GM12878 (cell line): ENCODE measurements around the gene LIN7A. TPM values are rescaled to one million over a fixed set of nuclear protein-coding genes. Genes with fewer than 3 reads are reported as not detected.

ENCODE experiments used
- ATAC-seq: fragments of 200-7000 bp; cut with Tn5 transposase; 3 replicates; pipeline ENCODE4 v1.9.1; 2020; ENCODE audit warnings: mild to moderate bottlenecking, moderate library complexity
- BruUV-seq: library from RNA; stranded (reverse); fragments of 400-500 nt; replicated peaks from 2 replicates; lab custom pipeline; 2021; lab: Mats Ljungman, UMichigan
- CTCF ChIA-PET: fragments of 300-600 bp; sonication (Branson Sonifier 250); formaldehyde crosslinking; extraction: SDS; loops from one replicate; lab custom pipeline; 2021; ENCODE audit warnings: inconsistent platforms; lab: Yijun Ruan, JAX
- POLR2A ChIA-PET: fragments of 350-600 bp; formaldehyde crosslinking; extraction: SDS; loops from one replicate; lab custom pipeline; 2021; ENCODE audit warnings: inconsistent platforms; lab: Charles Lee
- RAD21 ChIA-PET: fragments of 300-600 bp; sonication (Branson Sonifier 250); formaldehyde crosslinking; loops from one replicate; lab custom pipeline; 2023; ENCODE audit warnings: antibody characterized with exemption; ENCODE audit not compliant: unreplicated experiment; lab: Charles Lee
- SMC1A ChIA-PET: fragments of 300-600 bp; sonication (Branson Sonifier 250); formaldehyde crosslinking; loops from one replicate; lab custom pipeline; 2023; ENCODE audit not compliant: unreplicated experiment, uncharacterized antibody; lab: Charles Lee
- DNase-seq: peaks from one replicate; pipeline ENCODE4 v3.0.0-alpha.2; 2011; ENCODE audit warnings: low read depth, low spot score
- FAIRE-seq: peaks from 3 replicates; lab custom pipeline; 2011; peaks lifted over from hg19 to GRCh38; lab: Jason Lieb, UNC
- H2AFZ ChIP-seq: 2 replicates; pipeline ENCODE4 v1.6.0; 2011; ENCODE audit warnings: low read depth, low read length, control low read depth; ENCODE audit not compliant: control insufficient read depth
- H3K27ac ChIP-seq: 2 replicates; pipeline ENCODE4 v1.5.1; 2011; ENCODE audit warnings: control low read depth; ENCODE audit not compliant: control insufficient read depth, insufficient read depth
- H3K27me3 ChIP-seq, 2 experiments: replicated peaks in 1 of 2; 2 replicates each; pipeline versions ENCODE4 v1.6.0 to v1.6.1; 2011; ENCODE audit warnings: low read length in 1 of 2; ENCODE audit not compliant: control insufficient read depth in 2 of 2, insufficient read depth in 2 of 2
- H3K36me3 ChIP-seq, 2 experiments: 2 replicates each; pipeline ENCODE4 v1.5.1; 2011; ENCODE audit warnings: low read length in 1 of 2; ENCODE audit not compliant: control insufficient read depth in 2 of 2, insufficient read depth in 2 of 2
- H3K4me1 ChIP-seq: 2 replicates; pipeline ENCODE4 v1.6.1; 2011; ENCODE audit warnings: mild to moderate bottlenecking, low read length, moderate library complexity, mixed read lengths; ENCODE audit not compliant: control insufficient read depth, insufficient read depth
- H3K4me2 ChIP-seq: 2 replicates; pipeline ENCODE4 v1.6.0; 2011; ENCODE audit warnings: control low read depth; ENCODE audit not compliant: control insufficient read depth, insufficient read depth
- H3K4me3 ChIP-seq: fragments of 200-600 bp; sonication (generic); 2 replicates; pipeline ENCODE4 v1.5.1; 2016
- H3K79me2 ChIP-seq: 2 replicates; pipeline ENCODE4 v1.6.0; 2011; ENCODE audit warnings: low read length; ENCODE audit not compliant: control insufficient read depth, insufficient read depth
- H3K9ac ChIP-seq: 2 replicates; pipeline ENCODE4 v1.8.0; 2011; ENCODE audit warnings: low read length, control low read depth, mixed read lengths; ENCODE audit not compliant: control insufficient read depth, insufficient read depth
- H3K9me3 ChIP-seq: replicated peaks from 3 replicates; pipeline ENCODE4 v1.5.1; 2011; ENCODE audit warnings: mild to moderate bottlenecking, low read length; ENCODE audit not compliant: control insufficient read depth, insufficient read depth
- H4K20me1 ChIP-seq: 2 replicates; pipeline ENCODE4 v1.6.0; 2011; ENCODE audit not compliant: control insufficient read depth, insufficient read depth
- CBX5 ChIP-seq: sonication (generic); IDR thresholded peaks from 2 replicates; pipeline ENCODE4 v1.6.1; 2016; ENCODE audit warnings: low read depth, moderate library complexity, mild to moderate bottlenecking, inconsistent platforms
- EP300 ChIP-seq, 2 experiments: fragments of 150-350 bp in 1 of 2; IDR thresholded peaks; 2 replicates each; pipeline ENCODE4 v1.6.1; 2011 to 2012; ENCODE audit warnings: low read depth in 2 of 2, low read length in 2 of 2, borderline replicate concordance in 1 of 2, improper control_type of control experiment in 1 of 2, inconsistent platforms in 1 of 2; ENCODE audit not compliant: control insufficient read depth in 1 of 2
- SMAD5 ChIP-seq: IDR thresholded peaks from 2 replicates; pipeline ENCODE4 v1.6.1; 2016; ENCODE audit warnings: antibody characterized with exemption, low read depth
- STAT1 ChIP-seq: fragments of 450-650 bp; conservative IDR thresholded peaks from 2 replicates; pipeline ENCODE4 v1.6.1; 2014; ENCODE audit warnings: antibody characterized with exemption, mild to moderate bottlenecking
- TBL1XR1 ChIP-seq: IDR thresholded peaks from 2 replicates; pipeline ENCODE4 v1.6.1; 2012; ENCODE audit warnings: low read depth, low read length, improper control_type of control experiment
- TCF12 ChIP-seq: IDR thresholded peaks from 2 replicates; pipeline ENCODE4 v1.6.1; 2011; ENCODE audit warnings: low read depth, mild to moderate bottlenecking, low read length
- WGBS: methylation state at CpG from one replicate; pipeline ENCODE4 v1.1.6; 2016; ENCODE audit warnings: low lambda C conversion rate; ENCODE audit not compliant: insufficient replicate concordance, insufficient coverage; ENCODE audit errors: missing lambda C conversion rate; 5-methylcytosine and 5-hydroxymethylcytosine counted together
- in situ Hi-C: fragments of 300-500 bp; cut with MboI; formaldehyde crosslinking; loops from 9 replicates; pipeline ENCODE4 v1.14.3; 2018; ENCODE audit warnings: mixed read lengths
- intact Hi-C: fragments of 100-400 bp; cut with micrococcal nuclease; formaldehyde crosslinking; loops from one replicate; pipeline ENCODE4 v1.14.2; 2022; ENCODE audit not compliant: unreplicated experiment
- polyA plus RNA-seq, 11 experiments: library from polyadenylated mRNA; depleted of rRNA in 4 of 11; unstranded in 6 of 11; stranded (reverse) in 5 of 11; fragments of >200 nt; fragmentation: Nextera tagmentation in 4 of 11; fragmentation: Illumina TruSeq in 1 of 11; extraction: Ambion mirVana in 4 of 11; extraction: Trizol in 1 of 11; gene quantifications; 1 replicate in 1 of 11; 2 replicates in 10 of 11; pipeline versions ENCODE4 v1.2.1 to v1.2.3, GENCODE V29; 2011 to 2016; ENCODE audit warnings: inconsistent platforms in 2 of 11, missing spikeins in 2 of 11, low read depth in 1 of 11
- total RNA-seq, 4 experiments: library from RNA; depleted of rRNA in 3 of 4; stranded (reverse); fragments of >200 nt in 3 of 4; fragmentation: Illumina TruSeq in 1 of 4; extraction: Trizol in 1 of 4; gene quantifications; 2 replicates each; pipeline versions ENCODE4 v1.2.1 to v1.2.3, GENCODE V29; 2013 to 2021
- TF ChIP-seq, protein P1 (sequence below): fragments of 450-650 bp; formaldehyde crosslinking; IDR thresholded peaks from 2 replicates; pipeline ENCODE4 v1.5.0; 2022; ENCODE audit warnings: mild to moderate bottlenecking, missing genetic modification characterization
- TF ChIP-seq, protein P2 (sequence below): fragments of 450-650 bp; IDR thresholded peaks from 2 replicates; pipeline ENCODE4 v1.6.1; 2017; ENCODE audit warnings: mild to moderate bottlenecking, low read depth, inconsistent platforms; ENCODE audit not compliant: poor library complexity, severe bottlenecking

LIN7A gene
- total and polyA plus RNA-seq, 10 of the 15 experiments (the other 5 are each of a cell fraction or from before 2014, with no cell fraction given) = 0.04 to 0.93 (median 0.35) TPM; not detected in 1

DNA sequence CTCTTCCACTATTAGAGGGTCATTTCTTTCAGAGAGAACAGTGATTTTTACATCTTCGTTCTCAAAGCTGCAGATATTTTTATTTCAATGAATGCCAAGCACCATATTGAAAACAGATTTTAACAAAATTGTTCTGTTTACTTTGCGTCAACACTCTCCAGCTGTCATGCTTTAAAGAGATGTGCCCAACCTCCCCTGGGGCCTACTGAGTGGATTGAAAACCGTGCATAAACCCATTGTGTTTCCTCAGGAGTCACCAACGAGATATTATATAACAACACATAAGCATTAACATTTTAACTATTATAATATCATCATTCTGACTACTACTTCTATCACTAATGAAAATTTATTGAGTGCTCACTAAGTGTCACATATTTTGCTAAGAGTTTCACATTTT lies 139.5 kb downstream of the LIN7A start:
- DNase-seq (no peak), FAIRE-seq (no peak), ATAC-seq (no peak)
- in situ Hi-C loops = no loop called here
- Histone ChIP-seq H4K20me1 (no peaks in the 10 kb centered on the region), H3K9ac (no peak overlapping the region), H3K79me2 (no peaks in the 10 kb centered on the region), H3K4me1 (peaks cover 5% of the 10 kb centered on the region), H2AFZ (no peak overlapping the region), H3K4me2 (no peak overlapping the region), H3K27ac (no peak overlapping the region), H3K27me3 (no peaks in the 10 kb centered on the region), H3K36me3 (no peaks in the 10 kb centered on the region), H3K9me3 (no peaks in the 10 kb centered on the region; the same call in 1 of the 3 replicates), H3K4me3 (no peak overlapping the region)
- 71% methylated on average over 4 of the region's 4 CpGs for WGBS
- ChIA-PET RAD21 (no interaction called here), POLR2A (interaction anchor here (0.6 kb wide), 2 partner anchors 58 to 233 kb away, joined by 3 read pairs; no protein-coding TSS in a partner anchor), SMC1A (interaction anchor here (1.5 kb wide), 1 partner anchor 18 kb away, joined by 5 read pairs; no protein-coding TSS in a partner anchor), CTCF (interaction anchor here (1.8 kb wide), 1 partner anchor 40 kb away, joined by 5 read pairs; no protein-coding TSS in a partner anchor)
- intact Hi-C loops = no loop called here
- no TSS peak for BruUV-seq
- TF ChIP-seq SMAD5 (no peak), STAT1 (no peak), CBX5 (no peak), TBL1XR1 (no peak), EP300 (IDR thresholded peaks at IDR 0.05; ENCODE audit: borderline replicate concordance in 1 of 2, control insufficient read depth in 1 of 2, low read depth in 2 of 2, low read length in 2 of 2) (no peak)

DNA sequence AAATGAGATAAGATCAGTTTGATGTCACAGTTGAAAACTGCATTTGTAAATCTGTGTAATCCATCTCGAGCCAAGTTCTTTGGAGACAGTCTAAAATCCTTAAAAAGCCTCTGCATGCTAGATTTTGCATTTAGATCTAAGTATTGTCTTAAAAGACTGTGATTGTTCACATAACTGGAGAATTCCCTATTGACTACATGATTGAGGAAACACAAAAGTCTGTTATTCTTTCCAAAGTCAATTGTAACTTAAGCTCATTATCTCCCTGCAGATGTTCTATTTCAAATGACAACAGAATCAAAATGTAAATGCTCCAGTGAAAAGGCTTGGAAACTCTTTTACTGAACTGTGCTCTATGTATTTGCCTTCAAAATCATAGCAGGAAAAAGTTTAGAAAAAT lies 143.2 kb downstream of the LIN7A start:
- H3K36me3 ChIP-seq = no peaks in the 10 kb centered on the region
- in situ Hi-C loops (no loop called here), intact Hi-C loops (no loop called here)
- CTCF ChIA-PET = interaction anchor here (1.3 to 1.9 kb wide), 2 partner anchors 9 to 24 kb away, joined by 3 to 7 read pairs; no protein-coding TSS in a partner anchor
- no peak overlapping the region for H2AFZ ChIP-seq
- SMC1A ChIA-PET = interaction anchor here (0.6 to 2.1 kb wide), 7 partner anchors 9 to 91 kb away, joined by 3 to 7 read pairs (median 4); no protein-coding TSS in a partner anchor
- no peaks in the 10 kb centered on the region for H3K27me3 ChIP-seq
- H3K9me3 ChIP-seq = no peaks in the 10 kb centered on the region; the same call in 1 of the 3 replicates
- no peaks in the 10 kb centered on the region for H4K20me1 ChIP-seq
- no peak overlapping the region for H3K27ac ChIP-seq
- no peaks in the 10 kb centered on the region for H3K79me2 ChIP-seq
- H3K4me2 ChIP-seq = no peak overlapping the region
- no peak for FAIRE-seq
- DNase-seq = no peak
- no peak overlapping the region for H3K4me3 ChIP-seq
- RAD21 ChIA-PET = no interaction called here
- BruUV-seq = no TSS peak
- no peak for ATAC-seq
- POLR2A ChIA-PET = no interaction called here
- no peak overlapping the region for H3K9ac ChIP-seq
- no peaks in the 10 kb centered on the region; the same call in 1 of the 2 replicates for H3K4me1 ChIP-seq
- 0% methylated on average over 1 of the region's 1 CpG for WGBS
- TF ChIP-seq, protein P1, sequence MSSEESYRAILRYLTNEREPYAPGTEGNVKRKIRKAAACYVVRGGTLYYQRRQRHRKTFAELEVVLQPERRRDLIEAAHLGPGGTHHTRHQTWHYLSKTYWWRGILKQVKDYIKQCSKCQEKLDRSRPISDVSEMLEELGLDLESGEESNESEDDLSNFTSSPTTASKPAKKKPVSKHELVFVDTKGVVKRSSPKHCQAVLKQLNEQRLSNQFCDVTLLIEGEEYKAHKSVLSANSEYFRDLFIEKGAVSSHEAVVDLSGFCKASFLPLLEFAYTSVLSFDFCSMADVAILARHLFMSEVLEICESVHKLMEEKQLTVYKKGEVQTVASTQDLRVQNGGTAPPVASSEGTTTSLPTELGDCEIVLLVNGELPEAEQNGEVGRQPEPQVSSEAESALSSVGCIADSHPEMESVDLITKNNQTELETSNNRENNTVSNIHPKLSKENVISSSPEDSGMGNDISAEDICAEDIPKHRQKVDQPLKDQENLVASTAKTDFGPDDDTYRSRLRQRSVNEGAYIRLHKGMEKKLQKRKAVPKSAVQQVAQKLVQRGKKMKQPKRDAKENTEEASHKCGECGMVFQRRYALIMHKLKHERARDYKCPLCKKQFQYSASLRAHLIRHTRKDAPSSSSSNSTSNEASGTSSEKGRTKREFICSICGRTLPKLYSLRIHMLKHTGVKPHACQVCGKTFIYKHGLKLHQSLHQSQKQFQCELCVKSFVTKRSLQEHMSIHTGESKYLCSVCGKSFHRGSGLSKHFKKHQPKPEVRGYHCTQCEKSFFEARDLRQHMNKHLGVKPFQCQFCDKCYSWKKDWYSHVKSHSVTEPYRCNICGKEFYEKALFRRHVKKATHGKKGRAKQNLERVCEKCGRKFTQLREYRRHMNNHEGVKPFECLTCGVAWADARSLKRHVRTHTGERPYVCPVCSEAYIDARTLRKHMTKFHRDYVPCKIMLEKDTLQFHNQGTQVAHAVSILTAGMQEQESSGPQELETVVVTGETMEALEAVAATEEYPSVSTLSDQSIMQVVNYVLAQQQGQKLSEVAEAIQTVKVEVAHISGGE = no peak
- no peak for TF ChIP-seq TCF12
- TF ChIP-seq, protein P2, sequence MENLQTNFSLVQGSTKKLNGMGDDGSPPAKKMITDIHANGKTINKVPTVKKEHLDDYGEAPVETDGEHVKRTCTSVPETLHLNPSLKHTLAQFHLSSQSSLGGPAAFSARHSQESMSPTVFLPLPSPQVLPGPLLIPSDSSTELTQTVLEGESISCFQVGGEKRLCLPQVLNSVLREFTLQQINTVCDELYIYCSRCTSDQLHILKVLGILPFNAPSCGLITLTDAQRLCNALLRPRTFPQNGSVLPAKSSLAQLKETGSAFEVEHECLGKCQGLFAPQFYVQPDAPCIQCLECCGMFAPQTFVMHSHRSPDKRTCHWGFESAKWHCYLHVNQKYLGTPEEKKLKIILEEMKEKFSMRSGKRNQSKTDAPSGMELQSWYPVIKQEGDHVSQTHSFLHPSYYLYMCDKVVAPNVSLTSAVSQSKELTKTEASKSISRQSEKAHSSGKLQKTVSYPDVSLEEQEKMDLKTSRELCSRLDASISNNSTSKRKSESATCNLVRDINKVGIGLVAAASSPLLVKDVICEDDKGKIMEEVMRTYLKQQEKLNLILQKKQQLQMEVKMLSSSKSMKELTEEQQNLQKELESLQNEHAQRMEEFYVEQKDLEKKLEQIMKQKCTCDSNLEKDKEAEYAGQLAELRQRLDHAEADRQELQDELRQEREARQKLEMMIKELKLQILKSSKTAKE = no peak
